NCI-H2171 (cell line): ENCODE measurements around the gene PNP.
"Not testable (repeated sequence)": the region's sequence is repeated elsewhere in the genome, so short reads cannot be mapped to it uniquely, and the experiment has no call there.

Source experiments
- DNase-seq: peaks from one replicate; lab custom pipeline; 2025; lab: John Stamatoyannopoulos, UW

Gene PNP

GRCh38 chr14:20492486-20492885, 23.3 kb downstream of the PNP start:
- no peak for DNase-seq

GRCh38 chr14:20493634-20494033, 24.4 kb downstream of the PNP start:
- no peak for DNase-seq

- DNase-seq = no peak
These were observed 25.9 kb downstream of the PNP start for GRCh38 chr14:20494935-20495766.

- DNase-seq = no peak
These were observed 29.4 kb downstream of the PNP start for GRCh38 chr14:20498622-20499021.

- peak; percentile 64 for DNase-seq
These were observed 29.9 kb downstream of the PNP start for GRCh38 chr14:20499108-20499507.

GRCh38 chr14:20499881-20500280, 30.7 kb downstream of the PNP start:
- DNase-seq = no peak

GRCh38 chr14:20501346-20501745, 32.1 kb downstream of the PNP start:
- DNase-seq = no peak

GRCh38 chr14:20503898-20504297, 34.7 kb downstream of the PNP start:
- no peak for DNase-seq

- not testable (repeated sequence) for DNase-seq
These were observed 37.1 kb downstream of the PNP start for GRCh38 chr14:20506276-20506675.

- DNase-seq = not testable (repeated sequence)
These were observed 37.5 kb downstream of the PNP start for GRCh38 chr14:20506752-20507151.

- DNase-seq = not testable (repeated sequence)
These were observed 38.3 kb downstream of the PNP start for GRCh38 chr14:20507537-20507936.

GRCh38 chr14:20508367-20508766, 39.2 kb downstream of the PNP start:
- no peak for DNase-seq

GRCh38 chr14:20512177-20512905, 43.1 kb downstream of the PNP start:
- DNase-seq = no peak

GRCh38 chr14:20515846-20516245, 46.6 kb downstream of the PNP start:
- DNase-seq = no peak

- no peak for DNase-seq
These were observed 47.7 kb downstream of the PNP start for GRCh38 chr14:20516921-20517320.

- no peak for DNase-seq
These were observed 53.1 kb downstream of the PNP start for GRCh38 chr14:20522332-20522731.

GRCh38 chr14:20524027-20524426, 54.8 kb downstream of the PNP start:
- DNase-seq = no peak
